Activated CD4-positive, alpha-beta T cell treated with anti-CD3 and anti-CD28 coated beads for 36 hours (primary cell): ENCODE measurements around the gene RNF123. TPM values are rescaled to one million over a fixed set of nuclear protein-coding genes. Genes with fewer than 3 reads are reported as not detected.

Experiments
- ATAC-seq: fragments of 200-7000 bp; cut with Tn5 transposase; one replicate; pipeline ENCODE4 v1.10.0; 2021; ENCODE audit warnings: mild to moderate bottlenecking, moderate library complexity
- CTCF ChIA-PET: fragments of 350-600 bp; sonication (Branson Sonifier 250); formaldehyde crosslinking; loops from one replicate; lab custom pipeline; 2021; ENCODE audit warnings: antibody characterized with exemption; lab: Charles Lee
- POLR2A ChIA-PET: fragments of 350-600 bp; sonication (Branson Sonifier 250); formaldehyde crosslinking; loops from one replicate; lab custom pipeline; 2021; ENCODE audit warnings: antibody characterized with exemption, inconsistent platforms; lab: Charles Lee
- DNase-seq: peaks from one replicate; pipeline ENCODE4 v3.0.0-alpha.2; 2020
- H3K27ac Mint-ChIP-seq: one replicate; pipeline ENCODE4 v1.8.0; 2021; ENCODE audit warnings: mixed read lengths
- H3K27me3 Mint-ChIP-seq: one replicate; pipeline ENCODE4 v1.8.0; 2021; ENCODE audit warnings: mixed read lengths
- H3K36me3 Mint-ChIP-seq: one replicate; pipeline ENCODE4 v1.8.0; 2021; ENCODE audit warnings: low read depth, mixed read lengths
- H3K4me1 Mint-ChIP-seq: one replicate; pipeline ENCODE4 v1.8.0; 2021; ENCODE audit warnings: mixed read lengths
- H3K4me3 Mint-ChIP-seq: one replicate; pipeline ENCODE4 v1.8.0; 2021; ENCODE audit warnings: mild to moderate bottlenecking, moderate library complexity, mixed read lengths
- H3K9me3 Mint-ChIP-seq: one replicate; pipeline ENCODE4 v1.8.0; 2021; ENCODE audit warnings: low read depth, mixed read lengths
- intact Hi-C, 2 experiments: fragments of 100-400 bp; cut with DNase I in 1 of 2; cut with micrococcal nuclease in 1 of 2; formaldehyde crosslinking; loops; one replicate each; pipeline versions ENCODE4 v1.14.2 to v1.15.1; 2022 to 2024; cut with DNase I, micrococcal nuclease
- total RNA-seq, 2 experiments: library from RNA; stranded (reverse); gene quantifications; one replicate each; pipeline ENCODE4 v1.2.3, GENCODE V29; 2021

The RNF123 gene
- total RNA-seq, 2 experiments from 2014 or later, result 25.2 to 32.7 TPM

DNA sequence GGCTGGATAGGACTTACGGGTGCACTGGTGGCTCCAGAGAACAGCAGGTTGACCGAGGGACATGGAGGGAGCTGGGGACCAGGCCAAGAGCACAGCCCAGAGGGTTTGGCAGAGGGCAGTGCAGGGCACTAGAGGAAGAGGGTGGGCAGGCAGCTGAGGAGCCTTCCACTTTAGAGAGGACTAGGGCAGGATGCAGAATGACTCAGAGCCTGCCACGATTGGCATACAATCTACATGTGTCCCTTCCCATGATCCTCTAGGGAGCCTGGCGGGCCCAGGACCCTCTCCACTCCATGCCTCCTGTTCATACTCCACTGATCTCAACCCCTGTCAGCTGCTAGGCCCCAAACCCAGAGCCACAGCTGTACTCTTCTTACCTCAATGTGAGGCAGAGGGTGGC is 29.6 kb upstream of the RNF123 start:
- POLR2A ChIA-PET, result no interaction called here
- no peak for DNase-seq
- Mint-ChIP-seq H3K27ac (no peak overlapping the region), H3K4me3 (no peak overlapping the region), H3K27me3 (peaks cover 2% of the 10 kb centered on the region), H3K4me1 (no peaks in the 10 kb centered on the region), H3K9me3 (no peaks in the 10 kb centered on the region), H3K36me3 (no peaks in the 10 kb centered on the region)
- peak; percentile 51 for ATAC-seq
- intact Hi-C loops, result no loop called here
- CTCF ChIA-PET, result no interaction called here

DNA sequence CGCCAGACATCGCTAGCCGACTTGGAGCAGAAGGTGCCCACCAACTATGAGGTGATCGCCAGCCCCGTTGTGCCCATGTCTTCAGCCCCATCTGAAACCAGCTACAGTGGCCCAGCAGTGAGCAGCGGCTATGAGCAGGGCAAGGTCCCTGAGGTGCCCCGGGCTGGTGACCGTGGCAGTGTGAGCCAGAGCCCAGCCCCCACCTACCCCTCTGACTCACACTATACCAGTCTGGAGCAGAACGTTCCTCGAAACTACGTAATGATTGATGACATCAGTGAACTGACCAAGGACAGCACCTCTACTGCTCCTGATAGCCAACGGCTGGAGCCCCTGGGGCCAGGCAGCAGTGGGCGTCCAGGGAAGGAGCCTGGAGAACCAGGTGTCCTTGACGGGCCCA is 28.1 kb upstream of the RNF123 start:
- Mint-ChIP-seq H3K9me3 (no peaks in the 10 kb centered on the region), H3K36me3 (no peaks in the 10 kb centered on the region), H3K4me1 (no peaks in the 10 kb centered on the region), H3K4me3 (no peak overlapping the region), H3K27ac (no peak overlapping the region), H3K27me3 (peaks cover 2% of the 10 kb centered on the region)
- ATAC-seq (no peak), DNase-seq (no peak)
- intact Hi-C loops, result no loop called here
- CTCF ChIA-PET, result no interaction called here
- POLR2A ChIA-PET, result interaction anchor here (0.6 to 0.7 kb wide), 2 partner anchors 188 to 558 kb away, joined by 3 to 4 read pairs; no protein-coding TSS in a partner anchor

DNA sequence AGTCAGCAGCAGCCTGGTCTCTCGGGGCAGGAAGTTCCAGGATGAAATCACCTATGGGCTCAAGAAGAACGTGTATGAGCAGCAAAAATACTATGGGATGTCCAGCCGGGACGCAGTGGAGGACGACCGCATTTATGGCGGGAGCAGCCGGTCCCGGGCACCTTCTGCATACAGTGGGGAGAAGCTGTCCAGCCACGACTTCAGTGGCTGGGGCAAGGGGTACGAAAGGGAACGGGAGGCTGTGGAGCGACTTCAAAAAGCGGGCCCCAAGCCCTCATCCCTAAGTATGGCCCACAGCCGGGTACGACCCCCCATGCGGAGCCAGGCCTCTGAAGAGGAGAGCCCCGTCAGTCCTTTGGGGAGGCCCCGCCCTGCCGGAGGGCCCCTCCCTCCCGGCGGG is 27.3 kb upstream of the RNF123 start:
- intact Hi-C loops, result no loop called here
- Mint-ChIP-seq H3K36me3 (no peaks in the 10 kb centered on the region), H3K27ac (no peak overlapping the region), H3K9me3 (no peaks in the 10 kb centered on the region), H3K4me3 (no peak overlapping the region), H3K27me3 (no peaks in the 10 kb centered on the region), H3K4me1 (no peaks in the 10 kb centered on the region)
- no peak for ATAC-seq
- no peak for DNase-seq
- ChIA-PET CTCF (no interaction called here), POLR2A (no interaction called here)

DNA sequence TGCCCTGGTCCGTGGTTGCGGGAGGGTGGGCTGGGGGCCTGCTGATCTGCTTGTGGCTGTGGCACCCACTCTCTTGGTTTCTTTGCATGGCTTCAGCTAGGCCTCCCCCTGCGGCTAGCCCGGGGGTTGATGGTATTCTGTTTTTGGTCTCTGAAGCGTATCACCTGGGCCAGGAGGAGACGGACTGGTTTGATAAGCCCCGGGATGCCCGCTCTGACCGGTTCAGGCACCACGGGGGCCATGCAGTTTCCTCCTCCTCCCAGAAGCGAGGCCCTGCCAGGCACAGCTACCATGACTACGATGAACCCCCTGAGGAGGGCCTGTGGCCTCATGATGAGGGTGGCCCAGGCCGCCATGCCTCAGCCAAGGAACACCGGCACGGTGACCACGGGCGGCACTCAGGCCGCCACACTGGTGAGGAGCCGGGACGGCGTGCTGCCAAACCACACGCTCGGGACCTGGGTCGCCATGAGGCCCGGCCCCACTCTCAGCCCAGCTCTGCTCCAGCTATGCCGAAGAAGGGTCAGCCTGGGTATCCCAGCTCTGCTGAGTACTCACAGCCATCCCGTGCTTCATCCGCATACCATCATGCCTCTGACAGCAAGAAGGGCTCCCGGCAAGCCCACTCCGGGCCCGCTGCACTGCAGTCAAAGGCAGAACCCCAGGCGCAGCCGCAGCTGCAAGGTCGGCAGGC is 26.5 kb upstream of the RNF123 start:
- intact Hi-C loops, result no loop called here
- no peaks in the 10 kb centered on the region for H3K9me3 Mint-ChIP-seq
- H3K4me3 Mint-ChIP-seq, result no peak overlapping the region
- no peaks in the 10 kb centered on the region for H3K4me1 Mint-ChIP-seq
- no peaks in the 10 kb centered on the region for H3K27me3 Mint-ChIP-seq
- no peak overlapping the region for H3K27ac Mint-ChIP-seq
- ATAC-seq, result no peak
- ChIA-PET POLR2A (no interaction called here), CTCF (interaction anchor here (2.5 kb wide), 1 partner anchor 123 kb away, joined by 9 read pairs; no protein-coding TSS in a partner anchor)
- no peaks in the 10 kb centered on the region for H3K36me3 Mint-ChIP-seq
- no peak for DNase-seq

DNA sequence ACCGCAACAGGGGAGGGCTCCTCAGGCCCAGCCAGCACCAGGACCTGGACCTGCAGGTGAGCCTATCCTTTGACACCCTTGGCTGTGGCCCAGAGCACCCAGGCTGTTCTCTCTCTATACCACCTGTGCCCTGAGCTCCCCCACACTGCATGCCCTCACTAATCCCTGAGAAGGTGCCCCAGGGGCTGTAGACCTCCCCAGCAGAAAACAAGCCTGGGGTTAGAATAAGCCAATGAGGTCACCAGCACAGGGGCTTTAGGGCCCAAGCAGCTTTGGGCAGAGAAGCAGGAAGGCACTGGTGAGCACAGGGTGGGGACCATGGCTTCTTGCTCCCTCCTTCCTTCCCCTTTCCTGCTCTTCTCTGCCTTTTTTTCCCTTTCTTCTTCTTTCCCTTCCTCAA is 25.5 kb upstream of the RNF123 start:
- ATAC-seq (no peak), DNase-seq (no peak)
- Mint-ChIP-seq H3K27ac (no peak overlapping the region), H3K27me3 (no peaks in the 10 kb centered on the region), H3K9me3 (no peaks in the 10 kb centered on the region), H3K4me3 (no peak overlapping the region), H3K36me3 (no peaks in the 10 kb centered on the region), H3K4me1 (no peaks in the 10 kb centered on the region)
- CTCF ChIA-PET, result interaction anchor here (0.6 to 2.5 kb wide), 2 partner anchors 124 to 845 kb away, joined by 3 to 9 read pairs; no protein-coding TSS in a partner anchor
- intact Hi-C loops, result no loop called here
- POLR2A ChIA-PET, result no interaction called here

DNA sequence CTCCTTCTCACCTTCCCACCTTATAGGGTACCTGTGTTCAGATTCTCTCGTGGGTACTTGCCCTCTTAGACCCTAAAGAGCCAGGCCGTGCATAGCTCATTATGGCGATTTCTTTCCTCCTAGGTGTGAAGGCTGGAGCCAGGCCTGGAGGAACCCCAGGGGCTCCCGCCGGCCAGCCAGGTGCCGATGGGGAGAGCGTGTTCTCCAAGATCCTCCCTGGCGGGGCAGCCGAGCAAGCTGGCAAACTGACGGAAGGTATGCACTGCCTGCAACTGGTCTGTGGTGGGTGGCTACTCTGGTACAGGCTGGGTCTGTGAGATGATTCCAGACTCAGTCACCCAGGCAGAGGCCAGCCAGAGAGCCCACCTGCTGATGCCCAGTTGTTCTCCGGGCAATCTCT is 25.1 kb upstream of the RNF123 start:
- DNase-seq (no peak), ATAC-seq (no peak)
- POLR2A ChIA-PET, result interaction anchor here (0.7 kb wide), 1 partner anchor 125 kb away, joined by 3 read pairs; no protein-coding TSS in a partner anchor
- Mint-ChIP-seq H3K27me3 (no peaks in the 10 kb centered on the region), H3K4me3 (no peak overlapping the region), H3K27ac (no peak overlapping the region), H3K9me3 (no peaks in the 10 kb centered on the region), H3K36me3 (no peaks in the 10 kb centered on the region), H3K4me1 (no peaks in the 10 kb centered on the region)
- CTCF ChIA-PET, result interaction anchor here (2.5 kb wide), 1 partner anchor 125 kb away, joined by 9 read pairs; no protein-coding TSS in a partner anchor
- intact Hi-C loops, result no loop called here

DNA sequence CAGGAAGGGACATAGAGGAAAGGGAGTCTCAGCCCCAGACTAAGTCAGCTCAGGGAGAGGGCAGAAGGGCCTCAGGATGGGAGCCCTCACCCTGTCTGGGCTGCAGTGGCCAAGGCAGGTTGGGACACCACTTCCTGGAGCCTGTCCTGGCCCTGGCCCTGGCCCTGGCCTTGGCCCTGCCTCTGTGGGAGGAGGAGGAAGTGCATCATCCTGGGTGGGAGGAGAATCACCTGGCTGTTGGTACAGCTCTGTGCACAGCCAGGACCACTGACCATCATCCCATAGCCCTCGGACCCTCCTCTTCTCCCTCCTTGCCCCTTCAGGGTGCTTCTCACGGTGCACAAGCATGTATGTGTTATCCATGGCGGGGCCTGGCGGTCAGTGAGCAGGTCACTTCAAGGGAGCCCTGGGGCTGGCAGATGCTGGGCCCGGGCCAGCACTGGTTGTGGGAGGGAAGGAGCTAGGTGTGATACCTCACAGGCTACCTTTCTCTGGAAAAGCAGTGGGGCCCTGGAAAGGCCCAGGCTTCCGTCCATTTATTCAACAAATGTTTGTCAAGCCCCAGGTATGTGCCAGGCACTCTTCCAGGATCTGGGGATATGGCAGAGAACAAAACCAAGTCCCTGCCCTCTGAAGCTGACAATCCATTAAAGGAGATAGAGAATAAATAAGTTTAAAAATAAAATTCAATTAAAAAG is 23.4 kb upstream of the RNF123 start:
- CTCF ChIA-PET, result interaction anchor here (1.7 kb wide), 1 partner anchor 126 kb away, joined by 12 read pairs; no protein-coding TSS in a partner anchor
- Mint-ChIP-seq H3K9me3 (no peaks in the 10 kb centered on the region), H3K27me3 (no peaks in the 10 kb centered on the region), H3K4me3 (no peak overlapping the region), H3K36me3 (no peaks in the 10 kb centered on the region), H3K4me1 (no peaks in the 10 kb centered on the region), H3K27ac (no peak overlapping the region)
- POLR2A ChIA-PET, result no interaction called here
- no peak for DNase-seq
- no peak for ATAC-seq
- intact Hi-C loops, result no loop called here

DNA sequence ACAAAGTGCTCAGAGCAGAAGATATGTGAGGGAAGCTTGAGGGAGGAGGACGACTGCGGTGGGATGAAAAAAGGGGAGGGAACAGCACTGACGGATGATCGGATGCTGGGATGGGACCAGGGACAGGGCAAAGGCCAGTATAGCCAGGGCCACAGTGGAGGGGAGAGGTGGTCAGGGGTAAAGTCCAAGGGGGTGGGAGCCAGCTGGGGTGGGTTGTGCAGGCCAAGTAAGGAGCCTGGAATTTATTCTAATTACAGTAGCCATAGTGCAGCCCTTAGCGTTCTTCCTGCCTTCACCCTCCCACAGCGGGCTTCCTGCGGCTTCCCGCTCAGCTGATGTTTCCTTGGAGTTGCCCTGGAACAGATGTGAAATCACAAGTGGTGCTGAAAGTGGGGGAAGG is 22.8 kb upstream of the RNF123 start:
- Mint-ChIP-seq H3K36me3 (no peaks in the 10 kb centered on the region), H3K4me1 (no peaks in the 10 kb centered on the region), H3K4me3 (no peak overlapping the region), H3K27me3 (no peaks in the 10 kb centered on the region), H3K27ac (no peak overlapping the region), H3K9me3 (no peaks in the 10 kb centered on the region)
- CTCF ChIA-PET, result interaction anchor here (0.5 to 1.7 kb wide), 2 partner anchors 127 to 601 kb away, joined by 3 to 12 read pairs; no protein-coding TSS in a partner anchor
- ATAC-seq (no peak), DNase-seq (no peak)
- POLR2A ChIA-PET, result no interaction called here
- intact Hi-C loops, result no loop called here

DNA sequence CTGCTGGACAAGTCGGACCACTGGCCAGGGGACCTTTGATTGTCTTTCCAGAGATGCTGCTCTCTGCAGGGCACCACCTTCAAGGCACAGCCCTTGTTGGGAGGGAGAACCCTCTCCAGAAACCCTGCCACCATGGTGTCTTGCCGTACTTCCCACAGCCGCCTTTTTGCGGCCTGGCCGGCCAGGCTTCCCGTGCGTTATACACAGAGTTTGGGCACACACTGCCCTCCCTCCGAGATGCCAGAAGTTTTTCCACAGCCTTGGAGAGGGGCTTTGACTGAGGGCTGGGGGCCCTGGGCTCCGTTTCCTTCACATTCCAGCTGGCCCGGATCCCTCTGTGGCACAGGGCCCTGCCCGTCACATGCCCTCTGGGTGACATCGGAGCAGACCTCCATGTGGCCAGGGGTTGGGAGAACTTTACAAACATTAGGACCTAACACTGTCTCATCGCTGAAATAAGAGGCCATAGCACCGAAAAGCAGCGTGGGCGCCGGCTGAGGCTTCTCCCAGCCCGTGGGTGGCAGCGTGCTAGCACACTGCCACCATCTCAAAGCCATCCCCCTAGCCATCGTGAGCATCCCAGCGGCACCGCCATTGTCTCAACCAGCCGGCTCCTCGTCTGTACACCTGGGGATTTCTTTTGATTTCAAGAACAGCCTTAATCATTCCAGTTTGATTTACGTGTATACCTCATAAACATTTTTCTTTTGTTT is 21.5 kb upstream of the RNF123 start:
- Mint-ChIP-seq H3K36me3 (peaks cover 1% of the 10 kb centered on the region), H3K4me3 (no peak overlapping the region), H3K9me3 (no peaks in the 10 kb centered on the region), H3K27me3 (no peaks in the 10 kb centered on the region), H3K4me1 (peaks cover 6% of the 10 kb centered on the region), H3K27ac (no peak overlapping the region)
- intact Hi-C loops, result no loop called here
- no peak for DNase-seq
- CTCF ChIA-PET, result interaction anchor here (1.7 kb wide), 1 partner anchor 128 kb away, joined by 12 read pairs; no protein-coding TSS in a partner anchor
- POLR2A ChIA-PET, result no interaction called here
- no peak for ATAC-seq

DNA sequence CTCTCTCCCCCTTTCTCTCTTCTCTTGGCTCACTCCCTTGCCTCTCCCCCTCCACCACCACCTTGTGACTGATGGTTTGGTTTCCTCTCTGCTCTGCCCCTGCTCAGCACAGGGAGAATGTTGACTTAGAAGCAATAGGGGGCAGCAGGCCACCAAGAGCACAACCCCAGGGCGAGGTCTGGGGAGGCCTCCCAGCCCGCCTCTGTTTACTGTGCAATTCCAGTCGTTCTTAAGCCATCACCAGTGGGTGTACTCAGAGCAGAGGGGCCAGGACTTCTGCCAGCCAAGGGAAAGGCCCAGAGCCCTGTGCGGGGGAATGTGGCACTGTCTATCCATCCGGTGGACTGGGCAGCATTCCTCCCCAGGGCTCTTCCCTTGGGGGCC is 21.0 kb upstream of the RNF123 start:
- no peak overlapping the region for H3K27ac Mint-ChIP-seq

DNA sequence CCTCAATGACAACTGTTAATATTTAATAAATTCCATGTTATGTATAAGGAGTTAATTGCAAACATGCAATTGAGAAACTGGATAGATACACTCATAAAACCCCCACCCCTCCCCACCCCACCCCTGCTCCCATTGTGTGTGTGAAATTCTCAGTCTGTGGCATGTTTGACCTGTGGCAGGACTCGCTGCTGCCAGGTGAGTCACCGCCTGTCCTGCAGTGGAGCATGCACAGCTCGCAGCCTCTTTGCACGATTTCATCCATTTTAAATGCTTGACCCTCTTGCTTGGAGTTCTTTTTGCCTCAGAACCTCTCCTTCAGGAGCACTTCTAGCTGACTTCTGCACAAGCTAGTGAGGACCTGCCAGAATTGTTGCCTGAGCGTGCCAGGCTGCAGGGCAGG is 20.5 kb upstream of the RNF123 start:
- ATAC-seq (no peak), DNase-seq (no peak)
- H3K4me3 Mint-ChIP-seq, result no peak overlapping the region
- ChIA-PET CTCF (interaction anchor here (1.1 to 1.7 kb wide), 2 partner anchors 25 to 129 kb away, joined by 3 to 16 read pairs; no protein-coding TSS in a partner anchor), POLR2A (no interaction called here)
- no peak overlapping the region for H3K27ac Mint-ChIP-seq
- H3K36me3 Mint-ChIP-seq, result peaks cover 1% of the 10 kb centered on the region
- H3K27me3 Mint-ChIP-seq, result no peaks in the 10 kb centered on the region
- no peaks in the 10 kb centered on the region for H3K9me3 Mint-ChIP-seq
- H3K4me1 Mint-ChIP-seq, result peaks cover 10% of the 10 kb centered on the region
- intact Hi-C loops, result no loop called here

More for the DNA sequence above, 21.0 kb upstream of the RNF123 start:
- peaks cover 10% of the 10 kb centered on the region for H3K4me1 Mint-ChIP-seq
- DNase-seq (no peak), ATAC-seq (no peak)
- H3K4me3 Mint-ChIP-seq, result no peak overlapping the region
- ChIA-PET CTCF (interaction anchor here (1.7 kb wide), 1 partner anchor 128 kb away, joined by 16 read pairs; no protein-coding TSS in a partner anchor), POLR2A (no interaction called here)
- intact Hi-C loops, result no loop called here
- no peaks in the 10 kb centered on the region for H3K27me3 Mint-ChIP-seq
- H3K9me3 Mint-ChIP-seq, result no peaks in the 10 kb centered on the region
- peaks cover 1% of the 10 kb centered on the region for H3K36me3 Mint-ChIP-seq
